Neural progenitor cell (in vitro differentiated cells): ENCODE data around the gene KIFC3. TPM values are rescaled to one million over a fixed set of nuclear protein-coding genes. Genes with fewer than 3 reads are reported as not detected.
"Not testable (repeated sequence)": the region's sequence is repeated elsewhere in the genome, so short reads cannot be mapped to it uniquely, and the experiment has no call there.

Source experiments
- DNase-seq: peaks from one replicate; pipeline ENCODE4 v3.0.0-alpha.2; 2016; ENCODE audit warnings: low spot score
- H2AFZ ChIP-seq: fragments of 200-600 bp; sonication (generic); replicated peaks from 2 replicates; pipeline ENCODE4 v1.6.1; 2016; ENCODE audit warnings: antibody characterized with exemption
- H3F3A ChIP-seq: fragments of 200-600 bp; sonication (generic); 2 replicates; pipeline ENCODE4 v1.6.1; 2016; ENCODE audit warnings: antibody characterized with exemption, low read depth
- H3K27ac ChIP-seq: fragments of 200-600 bp; sonication (generic); 2 replicates; pipeline ENCODE4 v1.5.1; 2016; ENCODE audit warnings: mild to moderate bottlenecking
- H3K27me3 ChIP-seq: fragments of 200-600 bp; sonication (generic); 2 replicates; pipeline ENCODE4 v1.6.1; 2016; ENCODE audit warnings: mild to moderate bottlenecking, moderate library complexity
- H3K36me3 ChIP-seq: fragments of 200-600 bp; sonication (generic); 2 replicates; pipeline ENCODE4 v1.5.1; 2016
- H3K4me1 ChIP-seq: fragments of 200-600 bp; sonication (generic); 2 replicates; pipeline ENCODE4 v1.6.1; 2016; ENCODE audit warnings: mixed run types
- H3K4me2 ChIP-seq: fragments of 200-600 bp; sonication (generic); 2 replicates; pipeline ENCODE4 v1.6.1; 2016
- H3K4me3 ChIP-seq: fragments of 200-600 bp; sonication (generic); 2 replicates; pipeline ENCODE4 v1.5.1; 2016
- H3K79me2 ChIP-seq: fragments of 200-600 bp; sonication (generic); 2 replicates; pipeline ENCODE4 v1.6.1; 2016; ENCODE audit warnings: low read depth
- H3K9ac ChIP-seq: fragments of 200-600 bp; sonication (generic); 2 replicates; pipeline ENCODE4 v1.6.1; 2016
- H3K9me3 ChIP-seq: fragments of 200-600 bp; sonication (generic); 2 replicates; pipeline ENCODE4 v1.5.1; 2016; ENCODE audit warnings: low read depth
- H4K20me1 ChIP-seq: fragments of 200-600 bp; sonication (generic); 2 replicates; pipeline ENCODE4 v1.6.1; 2016; ENCODE audit warnings: low read depth
- H3K27ac Mint-ChIP-seq: 3 replicates; pipeline ENCODE4 v1.8.0; 2021; ENCODE audit warnings: mixed read lengths
- H3K27me3 Mint-ChIP-seq: 2 replicates; pipeline ENCODE4 v1.8.0; 2022; ENCODE audit warnings: low read depth, mild to moderate bottlenecking, inconsistent platforms, moderate library complexity, mixed read lengths; ENCODE audit not compliant: insufficient read depth
- H3K36me3 Mint-ChIP-seq: 3 replicates; pipeline ENCODE4 v1.8.0; 2021; ENCODE audit warnings: mixed read lengths
- H3K4me1 Mint-ChIP-seq: 3 replicates; pipeline ENCODE4 v1.8.0; 2021; ENCODE audit warnings: mixed read lengths
- H3K4me3 Mint-ChIP-seq: 3 replicates; pipeline ENCODE4 v1.8.0; 2021; ENCODE audit warnings: mild to moderate bottlenecking, moderate library complexity, mixed read lengths
- H3K9me3 Mint-ChIP-seq: 3 replicates; pipeline ENCODE4 v1.8.0; 2020; ENCODE audit warnings: mixed read lengths
- CTCF ChIP-seq: fragments of 200-600 bp; sonication (generic); IDR thresholded peaks from 2 replicates; pipeline ENCODE4 v1.5.1; 2017; ENCODE audit warnings: antibody characterized with exemption, mild to moderate bottlenecking
- EZH2 ChIP-seq: fragments of 200-600 bp; sonication (generic); IDR thresholded peaks from 2 replicates; pipeline ENCODE4 v1.6.1; 2017; ENCODE audit warnings: antibody characterized with exemption, mild to moderate bottlenecking, moderate library complexity
- EZH2phosphoT487 ChIP-seq: fragments of 200-600 bp; sonication (generic); IDR thresholded peaks from 2 replicates; pipeline ENCODE4 v1.6.1; 2017; ENCODE audit warnings: antibody characterized with exemption
- total RNA-seq: library from RNA; depleted of rRNA; stranded (reverse); fragments of >200 nt; gene quantifications from 2 replicates; pipeline ENCODE4 v1.2.3, GENCODE V29; 2015; ENCODE audit warnings: low replicate concordance

The KIFC3 gene
- total RNA-seq, result 0.28 and 1.6 TPM in 2 replicates

- peaks cover 3% of the 10 kb centered on the region for H4K20me1 ChIP-seq
- H3K4me3 ChIP-seq, result peak within 1 kb of the TSS; percentile 71
- peak within 1 kb of the TSS; percentile 81 for H2AFZ ChIP-seq
- peaks cover 51% of the 10 kb centered on the region for H3K27me3 ChIP-seq
- H3K27ac ChIP-seq, result no peak within 1 kb of the TSS
- H3K36me3 ChIP-seq, result no peaks in the 10 kb centered on the region
- Mint-ChIP-seq H3K4me3 (peak within 1 kb of the TSS; percentile 94), H3K27me3 (peaks cover 12% of the 10 kb centered on the region), H3K4me1 (peaks cover 54% of the 10 kb centered on the region), H3K27ac (peak within 1 kb of the TSS; percentile 78), H3K36me3 (no peaks in the 10 kb centered on the region), H3K9me3 (no peaks in the 10 kb centered on the region)
- H3K4me1 ChIP-seq, result peaks cover 24% of the 10 kb centered on the region
- H3K4me2 ChIP-seq, result peak within 1 kb of the TSS; percentile 100
- H3K9ac ChIP-seq, result no peak within 1 kb of the TSS
- peaks cover 21% of the 10 kb centered on the region for H3F3A ChIP-seq
- TF ChIP-seq CTCF (no peak), EZH2 (no peak), EZH2phosphoT487 (no peak)
- H3K9me3 ChIP-seq, result no peaks in the 10 kb centered on the region
- peak; percentile 79 for DNase-seq
- no peaks in the 10 kb centered on the region for H3K79me2 ChIP-seq
These were observed at the start of gene KIFC3 for GRCh38 chr16:57802341-57803133. TSS of gene KIFC3 (minus strand) at chr16:57802491. CDS start at chr16:57798243, 4,248 bp downstream.

GRCh38 chr16:57848181-57848580, 45.9 kb upstream of the KIFC3 start:
- Histone ChIP-seq H3K4me3 (no peak overlapping the region), H3K9me3 (no peaks in the 10 kb centered on the region), H3K27ac (no peak overlapping the region), H3K9ac (no peak overlapping the region), H4K20me1 (no peaks in the 10 kb centered on the region), H3K4me2 (no peak overlapping the region), H2AFZ (no peak overlapping the region), H3F3A (peaks cover 7% of the 10 kb centered on the region), H3K36me3 (no peaks in the 10 kb centered on the region), H3K4me1 (peaks cover 14% of the 10 kb centered on the region), H3K27me3 (no peaks in the 10 kb centered on the region), H3K79me2 (no peaks in the 10 kb centered on the region)
- DNase-seq, result no peak
- Mint-ChIP-seq H3K27me3 (peaks cover 9% of the 10 kb centered on the region), H3K27ac (no peak overlapping the region), H3K36me3 (no peaks in the 10 kb centered on the region), H3K4me1 (peaks cover 20% of the 10 kb centered on the region), H3K9me3 (no peaks in the 10 kb centered on the region), H3K4me3 (no peak overlapping the region)
- no peak for TF ChIP-seq EZH2phosphoT487

DNA sequence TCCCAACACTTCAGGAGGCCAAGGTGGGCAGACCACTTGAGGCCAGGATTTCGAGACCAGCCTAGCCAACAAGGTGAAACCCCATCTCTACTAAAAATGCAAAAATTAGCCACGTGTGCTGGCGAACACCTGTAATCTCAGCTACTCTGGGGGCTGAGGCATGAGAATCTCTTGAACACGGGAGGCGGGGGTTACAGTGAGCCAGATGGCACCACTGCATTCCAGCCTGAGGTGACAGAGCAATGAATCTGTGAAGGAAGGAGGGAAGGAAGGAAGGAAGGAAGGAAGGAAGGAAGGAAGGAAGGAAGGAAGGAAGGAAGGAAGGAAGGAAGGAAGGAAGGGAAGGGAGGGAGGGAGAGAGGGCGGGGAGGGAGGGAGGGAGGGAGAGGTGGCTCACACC, 44.6 kb upstream of the KIFC3 start:
- Mint-ChIP-seq H3K4me1 (peaks cover 27% of the 10 kb centered on the region), H3K27ac (peak overlapping the region; percentile 84)
- Histone ChIP-seq H3K4me2 (peak overlapping the region; percentile 60), H3K4me1 (peaks cover 14% of the 10 kb centered on the region)
- not testable (repeated sequence) for H3K36me3 Mint-ChIP-seq, H3K27me3 Mint-ChIP-seq, H2AFZ ChIP-seq, H3K27me3 ChIP-seq, H3K9ac ChIP-seq, H3K4me3 ChIP-seq, H3K36me3 ChIP-seq, H3K27ac ChIP-seq, H3F3A ChIP-seq, H3K9me3 Mint-ChIP-seq, DNase-seq, H3K9me3 ChIP-seq, H3K79me2 ChIP-seq, H4K20me1 ChIP-seq, H3K4me3 Mint-ChIP-seq

- Mint-ChIP-seq H3K27ac (peak overlapping the region; percentile 84), H3K36me3 (no peaks in the 10 kb centered on the region), H3K4me1 (peaks cover 29% of the 10 kb centered on the region), H3K27me3 (peaks cover 12% of the 10 kb centered on the region), H3K4me3 (no peak overlapping the region), H3K9me3 (no peaks in the 10 kb centered on the region)
- H3F3A ChIP-seq, result peaks cover 7% of the 10 kb centered on the region
- peak overlapping the region; percentile 60 for H3K4me2 ChIP-seq
- H3K36me3 ChIP-seq, result no peaks in the 10 kb centered on the region
- H3K9ac ChIP-seq, result no peak overlapping the region
- H3K79me2 ChIP-seq, result no peaks in the 10 kb centered on the region
- no peaks in the 10 kb centered on the region for H4K20me1 ChIP-seq
- H3K4me3 ChIP-seq, result no peak overlapping the region
- no peak overlapping the region for H3K27ac ChIP-seq
- DNase-seq, result peak; percentile 76
- TF ChIP-seq EZH2phosphoT487, result no peak
- TF ChIP-seq CTCF, result no peak
- no peak for TF ChIP-seq EZH2
- no peaks in the 10 kb centered on the region for H3K9me3 ChIP-seq
- H3K27me3 ChIP-seq, result no peaks in the 10 kb centered on the region
- no peak overlapping the region for H2AFZ ChIP-seq
- H3K4me1 ChIP-seq, result peaks cover 14% of the 10 kb centered on the region
These were observed 43.9 kb upstream of the KIFC3 start for GRCh38 chr16:57846078-57846697.
